HCT116 (cell line): ENCODE measurements around the gene PELI3. TPM values are rescaled to one million over a fixed set of nuclear protein-coding genes. Genes with fewer than 3 reads are reported as not detected.
A peak's percentile ranks its signal among the peaks of the same experiment; 100 is the strongest.

Experiments used
- ATAC-seq: fragments of 200-7000 bp; cut with Tn5 transposase; 2 replicates; pipeline ENCODE4 v1.9.1; 2020; ENCODE audit warnings: mild to moderate bottlenecking, moderate library complexity
- BruUV-seq: library from RNA; stranded (reverse); fragments of 400-500 nt; replicated peaks from 2 replicates; lab custom pipeline; 2021; lab: Mats Ljungman, UMichigan
- CTCF ChIA-PET: fragments of 300-600 bp; sonication (Branson Sonifier 250); formaldehyde crosslinking; loops from one replicate; lab custom pipeline; 2021; ENCODE audit warnings: antibody characterized with exemption; lab: Charles Lee
- POLR2A ChIA-PET: fragments of 300-600, 350-600 bp; sonication (Branson Sonifier 250); formaldehyde crosslinking; loops from one replicate; lab custom pipeline; 2021; ENCODE audit warnings: antibody characterized with exemption; lab: Charles Lee
- RAD21 ChIA-PET, 2 experiments: fragments of 300-600 bp; sonication (Branson Sonifier 250); formaldehyde crosslinking; loops; one replicate each; lab custom pipeline; 2023; ENCODE audit warnings: low total read pairs in 2 of 2; ENCODE audit not compliant: uncharacterized antibody in 2 of 2, unreplicated experiment in 2 of 2, low non-redundant PET in 1 of 2; lab: Charles Lee
- DNase-seq: peaks from one replicate; pipeline ENCODE4 v3.0.0-alpha.2; 2010; ENCODE audit warnings: low read depth, low spot score
- H2AFZ ChIP-seq: fragments of 200-600 bp; shearing (Covaris generic), sonication (generic); 2 replicates; pipeline ENCODE4 v1.6.1; 2017; ENCODE audit warnings: low read depth, mixed run types, mixed read lengths, antibody characterized with exemption, low read length; ENCODE audit not compliant: poor library complexity, severe bottlenecking
- H3K27ac ChIP-seq: 2 replicates; pipeline ENCODE4 v1.5.1; 2012; ENCODE audit warnings: low read depth, low read length
- H3K27me3 ChIP-seq: fragments of 200-600 bp; sonication (generic); 2 replicates; pipeline ENCODE4 v1.6.1; 2016; ENCODE audit warnings: mixed run types, low read length, mixed read lengths; ENCODE audit not compliant: insufficient read depth
- H3K36me3 ChIP-seq, 2 experiments: fragments of 200-500 bp in 1 of 2; fragments of 200-600 bp in 1 of 2; sonication (Bioruptor generic) in 1 of 2; sonication (generic) in 1 of 2; 2 replicates each; pipeline versions ENCODE4 v1.5.1 to v1.6.1; 2014 to 2016; ENCODE audit warnings: low read length in 2 of 2, inconsistent platforms in 1 of 2, mixed read lengths in 1 of 2, mixed run types in 1 of 2; ENCODE audit not compliant: insufficient read depth in 2 of 2, control insufficient read depth in 1 of 2
- H3K4me1 ChIP-seq, 2 experiments: fragments of 200-600 bp in 1 of 2; sonication (generic) in 1 of 2; 2 replicates each; pipeline versions ENCODE4 v1.5.1 to v1.6.1; 2012 to 2017; ENCODE audit warnings: low read length in 2 of 2, inconsistent platforms in 1 of 2, mild to moderate bottlenecking in 1 of 2, mixed read lengths in 1 of 2, mixed run types in 1 of 2, moderate library complexity in 1 of 2; ENCODE audit not compliant: insufficient read depth in 2 of 2, control insufficient read depth in 1 of 2
- H3K4me2 ChIP-seq: fragments of 200-600 bp; sonication (generic); 2 replicates; pipeline ENCODE4 v1.6.1; 2017; ENCODE audit warnings: mixed run types, low read length, mixed read lengths
- H3K4me3 ChIP-seq, 2 experiments: fragments of 200-600 bp in 1 of 2; sonication (generic) in 1 of 2; replicated peaks in 1 of 2; 2 replicates each; pipeline ENCODE4 v1.5.1; 2011 to 2016; ENCODE audit warnings: low read length in 2 of 2, control low read depth in 1 of 2, low read depth in 1 of 2, mild to moderate bottlenecking in 1 of 2, mixed read lengths in 1 of 2, mixed run types in 1 of 2
- H3K79me2 ChIP-seq: fragments of 200-600 bp; sonication (generic); 2 replicates; pipeline ENCODE4 v1.6.1; 2017; ENCODE audit warnings: mild to moderate bottlenecking, mixed run types, low read length, moderate library complexity, mixed read lengths; ENCODE audit not compliant: insufficient read depth
- H3K9ac ChIP-seq: fragments of 200-600 bp; sonication (generic); 2 replicates; pipeline ENCODE4 v1.6.1; 2016; ENCODE audit warnings: low read length, mixed read lengths
- H3K9me2 ChIP-seq: fragments of 200-600 bp; sonication (generic), shearing (Covaris generic); 2 replicates; pipeline ENCODE4 v1.6.1; 2017; ENCODE audit warnings: mixed run types, mild to moderate bottlenecking, moderate library complexity; ENCODE audit not compliant: insufficient read depth
- H3K9me3 ChIP-seq, 2 experiments: fragments of 200-500 bp in 1 of 2; fragments of 200-600 bp in 1 of 2; sonication (Bioruptor generic) in 1 of 2; sonication (generic) in 1 of 2; 2 replicates each; pipeline ENCODE4 v1.6.1; 2014 to 2017; ENCODE audit warnings: low read length in 2 of 2, mixed read lengths in 2 of 2, inconsistent platforms in 1 of 2, low read depth in 1 of 2, mild to moderate bottlenecking in 1 of 2, mixed run types in 1 of 2, moderate library complexity in 1 of 2; ENCODE audit not compliant: control insufficient read depth in 1 of 2, insufficient read depth in 1 of 2
- H4K20me1 ChIP-seq: fragments of 200-600 bp; sonication (generic), shearing (Covaris generic); 2 replicates; pipeline ENCODE4 v1.6.1; 2017; ENCODE audit warnings: mixed run types, mild to moderate bottlenecking, moderate library complexity; ENCODE audit not compliant: insufficient read depth
- ATF3 ChIP-seq: IDR thresholded peaks from 2 replicates; pipeline ENCODE4 v1.6.1; 2012
- CEBPB ChIP-seq: IDR thresholded peaks from 2 replicates; pipeline ENCODE4 v1.6.1; 2012; ENCODE audit warnings: low read depth
- EZH2 ChIP-seq: fragments of 200-600 bp; sonication (generic); IDR thresholded peaks from 2 replicates; pipeline ENCODE4 v1.6.1; 2017; ENCODE audit warnings: antibody characterized with exemption, mixed run types
- JUND ChIP-seq: IDR thresholded peaks from 2 replicates; pipeline ENCODE4 v1.6.1; 2012
- POLR2AphosphoS5 ChIP-seq: IDR thresholded peaks from 2 replicates; pipeline ENCODE4 v1.6.1; 2011; ENCODE audit warnings: mild to moderate bottlenecking, low read depth, low read length, moderate library complexity
- RAD21 ChIP-seq: IDR thresholded peaks from 2 replicates; pipeline ENCODE4 v1.6.1; 2012; ENCODE audit warnings: low read depth, mild to moderate bottlenecking
- SIN3A ChIP-seq: IDR thresholded peaks from 2 replicates; pipeline ENCODE4 v1.6.1; 2012; ENCODE audit warnings: low read depth
- SRF ChIP-seq: IDR thresholded peaks from 2 replicates; pipeline ENCODE4 v1.6.1; 2012; ENCODE audit warnings: low read depth
- intact Hi-C: fragments of 100-400 bp; cut with micrococcal nuclease; formaldehyde crosslinking; loops from 2 replicates; pipeline ENCODE4 v1.10.0; 2022
- total RNA-seq: library from RNA; stranded (reverse); gene quantifications from one replicate; pipeline ENCODE4 v1.2.1, GENCODE V29; 2021; ENCODE audit not compliant: unreplicated experiment

Gene PELI3
- total RNA-seq, 1 experiment from 2014 or later, result 12.8 TPM

GRCh38 chr11:66437979-66438503 is 28.7 kb upstream of the PELI3 start:
- intact Hi-C loops, result loop anchor here (10.0 kb wide), 2 partner anchors 237 to 397 kb away; partner anchors contain the start of gene RBM4B
- ATAC-seq, result peak; percentile 12
- TSS peak; percentile 55 for BruUV-seq

More at GRCh38 chr11:66437979-66438503, 28.7 kb upstream of the PELI3 start:
- Histone ChIP-seq H3K9ac (peak overlapping the region; percentile 97), H3K36me3 (peaks cover 14 to 24% of the 10 kb centered on the region in 2 experiments; a peak in 3 of 4 replicates), H4K20me1 (no peaks in the 10 kb centered on the region), H2AFZ (peak overlapping the region; percentile 44), H3K27me3 (no peaks in the 10 kb centered on the region), H3K4me3 (peak overlapping the region; percentile 68 to 96), H3K9me3 (no peaks in the 10 kb centered on the region), H3K4me2 (peak overlapping the region; percentile 91), H3K4me1 (peaks cover 4 to 15% of the 10 kb centered on the region in 2 experiments; a peak in 3 of 4 replicates), H3K9me2 (no peaks in the 10 kb centered on the region), H3K79me2 (peaks cover 16% of the 10 kb centered on the region), H3K27ac (peak overlapping the region; percentile 85)
- RAD21 ChIA-PET, result no interaction called here
- POLR2A ChIA-PET, result interaction anchor here (1.0 to 2.1 kb wide), 5 partner anchors 29 to 240 kb away, joined by 3 to 13 read pairs (median 4); partner anchors contain the start of genes DPP3, PELI3 and RBM4B
- TF ChIP-seq RAD21 (no peak), JUND (no peak), CEBPB (no peak), EZH2 (no peak), POLR2AphosphoS5 (no peak), SRF (no peak), SIN3A (no peak), ATF3 (no peak)
- CTCF ChIA-PET, result interaction anchor here (0.9 to 1.7 kb wide), 8 partner anchors 8 to 240 kb away, joined by 3 to 17 read pairs (median 6); partner anchors contain the start of genes PELI3 and RBM4B
- DNase-seq, result no peak
